HG03565 (cell line): ENCODE measurements around the gene MSLN.
"Not testable (repeated sequence)": the region's sequence is repeated elsewhere in the genome, so short reads cannot be mapped to it uniquely, and the experiment has no call there.

ENCODE experiments used
- ATAC-seq: cut with Tn5 transposase; IDR thresholded peaks from one replicate; pipeline ENCODE4 v1.9.1; 2021; ENCODE audit warnings: mild to moderate bottlenecking, moderate library complexity; ENCODE audit not compliant: unreplicated experiment

The MSLN gene

GRCh38 chr16:754121-754607 is 6.4 kb upstream of the MSLN start:
- not testable (repeated sequence) for ATAC-seq

GRCh38 chr16:754656-755055 is 5.9 kb upstream of the MSLN start:
- no peak for ATAC-seq

- no peak for ATAC-seq
Observed at GRCh38 chr16:756428-756827, 4.1 kb upstream of the MSLN start.

- no peak for ATAC-seq
Observed at GRCh38 chr16:759110-759910, 1.2 kb upstream of the MSLN start.

GRCh38 chr16:760065-760464 is 469 bp upstream of the MSLN start:
- ATAC-seq: no peak

- ATAC-seq: no peak
Observed at GRCh38 chr16:761625-762513, 1.3 kb downstream of the MSLN start.

- no peak for ATAC-seq
Observed at GRCh38 chr16:762595-763268, 2.2 kb downstream of the MSLN start.

GRCh38 chr16:763369-764183 is 3.0 kb downstream of the MSLN start:
- ATAC-seq: no peak

- ATAC-seq: no peak
Observed at GRCh38 chr16:764184-764750, 3.7 kb downstream of the MSLN start.

- no peak for ATAC-seq
Observed at GRCh38 chr16:764848-765487, 4.4 kb downstream of the MSLN start.

- no peak for ATAC-seq
Observed at GRCh38 chr16:765488-765865, 4.9 kb downstream of the MSLN start.

- no peak for ATAC-seq
Observed at GRCh38 chr16:766008-766819, 5.7 kb downstream of the MSLN start.

- no peak for ATAC-seq
Observed at GRCh38 chr16:766820-767640, 6.5 kb downstream of the MSLN start.

GRCh38 chr16:767743-768235 is 7.3 kb downstream of the MSLN start:
- no peak for ATAC-seq

- ATAC-seq: no peak
Observed at GRCh38 chr16:768428-768827, 7.9 kb downstream of the MSLN start.

- no peak for ATAC-seq
Observed at GRCh38 chr16:769184-769784, 8.8 kb downstream of the MSLN start.

- no peak for ATAC-seq
Observed at GRCh38 chr16:769934-770333, 9.4 kb downstream of the MSLN start.
